Dermis lymphatic vessel endothelial cell (primary cell): Measurements from ENCODE around the gene UMAD1. TPM values are rescaled to one million over a fixed set of nuclear protein-coding genes. Genes with fewer than 3 reads are reported as not detected.

Source experiments
- total RNA-seq: library from RNA; depleted of rRNA; stranded (reverse); fragments of >200 nt; gene quantifications from 2 replicates; pipeline ENCODE4 v1.2.1, GENCODE V29; 2014

Gene UMAD1
- 5.5 and 7.4 TPM in 2 replicates for total RNA-seq

GRCh38 chr7:7640221-7641128 lies at the start of gene UMAD1:
Gene UMAD1 (plus strand): TSS chr7:7640752. CDS start chr7:7673372, 32,620 bp downstream.

GRCh38 chr7:7718492-7718891 lies 77.9 kb downstream of the UMAD1 start, which contains the start of gene RPA3:
Gene RPA3 (minus strand): TSS chr7:7718607. CDS start chr7:7640418, 78,189 bp downstream.

Other genes starting within 250 kb of the UMAD1 start
- gene COL28A1, start 104.9 kb upstream of the UMAD1 start, total RNA-seq, result 0.17 TPM in 1 of 2 replicates, not detected in the other
- 17.1 and 26.2 TPM in 2 replicates for gene MIOS, start 73.9 kb upstream of the UMAD1 start, total RNA-seq
- 12.0 and 12.4 TPM in 2 replicates for gene RPA3, start 77.9 kb downstream of the UMAD1 start, total RNA-seq